ENCODE measurements around the gene CFP.

CFP gene

DNA sequence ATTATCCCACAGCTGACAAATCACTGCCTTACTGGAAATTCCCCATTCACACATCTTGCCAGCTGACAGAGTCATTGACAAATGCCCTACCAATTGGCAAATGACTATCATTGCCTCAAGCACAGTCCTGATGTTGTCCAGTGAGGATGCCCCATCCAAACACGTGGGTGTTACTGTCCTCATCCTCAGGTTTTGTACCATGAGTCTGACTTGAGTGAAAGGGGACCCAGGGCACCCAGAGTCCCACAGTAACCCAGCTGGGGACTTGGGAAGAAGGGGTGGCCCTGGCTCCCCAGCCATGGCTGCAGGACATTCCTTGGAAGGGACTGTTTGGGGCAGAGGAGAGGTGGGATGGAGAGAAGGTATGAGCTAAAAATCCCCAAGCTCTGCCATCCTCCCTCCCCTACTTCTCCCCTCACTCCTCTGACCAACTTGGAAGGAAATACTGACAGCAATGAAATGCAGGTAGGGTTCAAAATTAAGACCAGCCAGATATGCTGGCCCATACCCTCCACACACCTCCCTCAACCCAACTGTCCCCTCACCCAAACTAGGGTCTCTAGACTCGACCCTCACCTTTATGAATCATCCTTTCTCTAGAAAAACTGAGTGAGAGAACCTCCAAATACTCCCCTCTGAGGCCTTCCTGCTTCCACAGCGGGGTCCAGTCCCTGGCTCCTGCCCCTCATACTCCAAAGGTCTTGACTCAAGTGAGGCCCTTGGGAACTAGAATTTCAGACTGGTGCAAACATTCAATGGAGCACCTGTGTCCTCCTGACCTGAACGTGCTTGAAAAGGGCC lies 42.4 kb downstream of the CFP start:
- TF ChIP-seq SPI1 (IDR thresholded peaks at IDR 0.05; ENCODE audit: borderline replicate concordance, low read depth), result no peak
- TF ChIP-seq, protein P1, sequence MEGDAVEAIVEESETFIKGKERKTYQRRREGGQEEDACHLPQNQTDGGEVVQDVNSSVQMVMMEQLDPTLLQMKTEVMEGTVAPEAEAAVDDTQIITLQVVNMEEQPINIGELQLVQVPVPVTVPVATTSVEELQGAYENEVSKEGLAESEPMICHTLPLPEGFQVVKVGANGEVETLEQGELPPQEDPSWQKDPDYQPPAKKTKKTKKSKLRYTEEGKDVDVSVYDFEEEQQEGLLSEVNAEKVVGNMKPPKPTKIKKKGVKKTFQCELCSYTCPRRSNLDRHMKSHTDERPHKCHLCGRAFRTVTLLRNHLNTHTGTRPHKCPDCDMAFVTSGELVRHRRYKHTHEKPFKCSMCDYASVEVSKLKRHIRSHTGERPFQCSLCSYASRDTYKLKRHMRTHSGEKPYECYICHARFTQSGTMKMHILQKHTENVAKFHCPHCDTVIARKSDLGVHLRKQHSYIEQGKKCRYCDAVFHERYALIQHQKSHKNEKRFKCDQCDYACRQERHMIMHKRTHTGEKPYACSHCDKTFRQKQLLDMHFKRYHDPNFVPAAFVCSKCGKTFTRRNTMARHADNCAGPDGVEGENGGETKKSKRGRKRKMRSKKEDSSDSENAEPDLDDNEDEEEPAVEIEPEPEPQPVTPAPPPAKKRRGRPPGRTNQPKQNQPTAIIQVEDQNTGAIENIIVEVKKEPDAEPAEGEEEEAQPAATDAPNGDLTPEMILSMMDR (IDR thresholded peaks at IDR 0.05; ENCODE audit: insufficient read depth, low read length), result no peak
- TF ChIP-seq GABPA (IDR thresholded peaks at IDR 0.05; ENCODE audit: low read depth), result no peak
- TF ChIP-seq, protein P2, sequence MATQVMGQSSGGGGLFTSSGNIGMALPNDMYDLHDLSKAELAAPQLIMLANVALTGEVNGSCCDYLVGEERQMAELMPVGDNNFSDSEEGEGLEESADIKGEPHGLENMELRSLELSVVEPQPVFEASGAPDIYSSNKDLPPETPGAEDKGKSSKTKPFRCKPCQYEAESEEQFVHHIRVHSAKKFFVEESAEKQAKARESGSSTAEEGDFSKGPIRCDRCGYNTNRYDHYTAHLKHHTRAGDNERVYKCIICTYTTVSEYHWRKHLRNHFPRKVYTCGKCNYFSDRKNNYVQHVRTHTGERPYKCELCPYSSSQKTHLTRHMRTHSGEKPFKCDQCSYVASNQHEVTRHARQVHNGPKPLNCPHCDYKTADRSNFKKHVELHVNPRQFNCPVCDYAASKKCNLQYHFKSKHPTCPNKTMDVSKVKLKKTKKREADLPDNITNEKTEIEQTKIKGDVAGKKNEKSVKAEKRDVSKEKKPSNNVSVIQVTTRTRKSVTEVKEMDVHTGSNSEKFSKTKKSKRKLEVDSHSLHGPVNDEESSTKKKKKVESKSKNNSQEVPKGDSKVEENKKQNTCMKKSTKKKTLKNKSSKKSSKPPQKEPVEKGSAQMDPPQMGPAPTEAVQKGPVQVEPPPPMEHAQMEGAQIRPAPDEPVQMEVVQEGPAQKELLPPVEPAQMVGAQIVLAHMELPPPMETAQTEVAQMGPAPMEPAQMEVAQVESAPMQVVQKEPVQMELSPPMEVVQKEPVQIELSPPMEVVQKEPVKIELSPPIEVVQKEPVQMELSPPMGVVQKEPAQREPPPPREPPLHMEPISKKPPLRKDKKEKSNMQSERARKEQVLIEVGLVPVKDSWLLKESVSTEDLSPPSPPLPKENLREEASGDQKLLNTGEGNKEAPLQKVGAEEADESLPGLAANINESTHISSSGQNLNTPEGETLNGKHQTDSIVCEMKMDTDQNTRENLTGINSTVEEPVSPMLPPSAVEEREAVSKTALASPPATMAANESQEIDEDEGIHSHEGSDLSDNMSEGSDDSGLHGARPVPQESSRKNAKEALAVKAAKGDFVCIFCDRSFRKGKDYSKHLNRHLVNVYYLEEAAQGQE (IDR thresholded peaks at IDR 0.05; ENCODE audit: insufficient replicate concordance, low read depth), result no peak
- TF ChIP-seq POLR2AphosphoS5 (IDR thresholded peaks at IDR 0.05; ENCODE audit: low read depth), result no peak
- no peak overlapping the region for H3K27ac ChIP-seq (replicated peaks)
- no peak for DNase-seq (ENCODE audit: low read depth in 1 of 2, low spot score in 1 of 2)

DNA sequence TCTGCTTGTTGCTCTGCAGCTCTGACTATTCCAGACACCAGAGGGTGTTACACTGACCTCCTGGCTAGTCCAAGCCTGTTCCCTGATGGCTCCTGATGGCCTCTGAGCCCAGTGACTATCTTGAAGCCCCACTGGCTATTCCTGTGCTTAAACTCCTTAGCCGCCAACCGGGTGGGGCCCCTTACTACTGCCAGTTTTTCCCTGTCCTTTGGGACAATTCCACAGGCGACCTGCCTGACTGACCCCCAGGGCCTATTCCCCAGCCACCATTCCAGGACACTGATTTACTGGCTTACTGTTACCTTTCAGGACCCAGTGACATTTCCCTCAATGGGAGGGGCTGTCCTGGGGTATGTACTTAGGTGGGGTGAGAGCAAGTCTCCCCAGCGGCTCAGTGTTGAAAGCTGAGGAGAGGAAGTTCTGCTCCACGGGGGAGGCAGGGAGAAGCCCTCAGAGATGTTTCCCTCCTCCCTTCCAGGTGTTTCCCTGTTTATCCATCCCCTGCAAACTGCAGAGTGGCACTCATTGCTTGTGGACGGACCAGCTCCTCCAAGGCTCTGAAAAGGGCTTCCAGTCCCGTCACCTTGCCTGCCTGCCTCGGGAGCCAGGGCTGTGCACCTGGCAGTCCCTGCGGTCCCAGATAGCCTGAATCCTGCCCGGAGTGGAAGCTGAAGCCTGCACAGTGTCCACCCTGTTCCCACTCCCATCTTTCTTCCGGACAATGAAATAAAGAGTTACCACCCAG lies 43.5 kb downstream of the CFP start:
- Histone ChIP-seq H3K27me3 (ENCODE audit: insufficient read depth, poor library complexity, severe bottlenecking) (no peaks in the 10 kb centered on the region), H3K4me3 (replicated peaks; ENCODE audit: insufficient read depth, low read length) (no peak overlapping the region), H3K27ac (replicated peaks) (no peak overlapping the region)
- no peak for DNase-seq (ENCODE audit: low read depth in 1 of 2, low spot score in 1 of 2)
- no peak for TF ChIP-seq GABPA (IDR thresholded peaks at IDR 0.05; ENCODE audit: low read depth)
- TF ChIP-seq, protein P1 (IDR thresholded peaks at IDR 0.05; ENCODE audit: insufficient read depth, low read length), result no peak
- TF ChIP-seq POLR2AphosphoS5 (IDR thresholded peaks at IDR 0.05; ENCODE audit: low read depth), result no peak
- TF ChIP-seq SPI1 (IDR thresholded peaks at IDR 0.05; ENCODE audit: borderline replicate concordance, low read depth), result no peak
- TF ChIP-seq, protein P2 (IDR thresholded peaks at IDR 0.05; ENCODE audit: insufficient replicate concordance, low read depth), result no peak

More for the DNA sequence above, 42.4 kb downstream of the CFP start:
- Histone ChIP-seq H3K27me3 (ENCODE audit: insufficient read depth, poor library complexity, severe bottlenecking) (no peaks in the 10 kb centered on the region), H3K4me3 (replicated peaks; ENCODE audit: insufficient read depth, low read length) (no peak overlapping the region)

DNA sequence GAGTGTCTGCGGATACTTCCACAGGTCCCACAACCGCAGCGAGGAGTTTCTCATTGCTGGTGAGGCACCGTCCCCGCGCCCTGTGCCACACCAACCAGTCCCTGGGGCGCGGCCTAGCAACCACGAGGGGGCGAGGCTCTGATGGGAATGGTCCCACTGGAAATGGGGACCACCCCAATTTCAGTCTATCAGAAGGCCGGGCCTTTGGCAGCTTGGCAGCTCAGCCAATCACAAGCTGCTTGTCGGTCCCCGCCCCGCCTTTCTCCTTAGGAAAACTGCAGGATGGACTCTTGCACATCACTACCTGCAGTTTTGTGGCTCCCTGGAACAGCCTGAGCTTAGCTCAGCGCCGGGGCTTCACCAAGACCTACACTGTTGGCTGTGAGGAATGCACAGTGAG lies 44.5 kb downstream of the CFP start:
- DNase-seq (ENCODE audit: low read depth in 1 of 2, low spot score in 1 of 2), result no peak
- Histone ChIP-seq H3K27ac (replicated peaks) (no peak overlapping the region), H3K4me3 (replicated peaks; ENCODE audit: insufficient read depth, low read length) (no peak overlapping the region), H3K27me3 (ENCODE audit: insufficient read depth, poor library complexity, severe bottlenecking) (no peaks in the 10 kb centered on the region)
- TF ChIP-seq POLR2AphosphoS5 (IDR thresholded peaks at IDR 0.05; ENCODE audit: low read depth), result no peak
- TF ChIP-seq SPI1 (IDR thresholded peaks at IDR 0.05; ENCODE audit: borderline replicate concordance, low read depth), result no peak
- TF ChIP-seq, protein P1 (IDR thresholded peaks at IDR 0.05; ENCODE audit: insufficient read depth, low read length), result no peak
- no peak for TF ChIP-seq GABPA (IDR thresholded peaks at IDR 0.05; ENCODE audit: low read depth)
- TF ChIP-seq, protein P2 (IDR thresholded peaks at IDR 0.05; ENCODE audit: insufficient replicate concordance, low read depth), result no peak
